Peyer's patch (tissue), 4 donors: ENCODE data around the gene NELL1.

ENCODE experiments used
- CTCF ChIP-seq, 6 experiments: fragments of 450-650 bp in 4 of 6; fragments of 200-600 bp in 2 of 6; sonication (generic) in 1 of 6; IDR thresholded peaks; one replicate each; pipeline ENCODE4 v1.5.1; 2017 to 2019; ENCODE audit warnings: antibody characterized with exemption in 6 of 6, mild to moderate bottlenecking in 3 of 6, moderate library complexity in 1 of 6
- POLR2A ChIP-seq, 2 donors: fragments of 450-650 bp; IDR thresholded peaks; one replicate each; pipeline ENCODE4 v1.5.1; 2017; ENCODE audit warnings: antibody characterized with exemption in 2 of 2, mild to moderate bottlenecking in 2 of 2, moderate library complexity in 2 of 2

- TF ChIP-seq CTCF (IDR thresholded peaks at IDR 0.05) (no peak), POLR2A (IDR thresholded peaks at IDR 0.05) (no peak)
These were observed 166.2 kb downstream of the NELL1 start for GRCh38 chr11:20835561-20835960.
